B cell (primary cell): ENCODE measurements around the gene CEP112.

Source experiments
- EZH2 ChIP-seq: IDR thresholded peaks from 2 replicates; pipeline ENCODE4 v1.6.1; 2012; ENCODE audit warnings: borderline replicate concordance, low read depth, mild to moderate bottlenecking, moderate library complexity, low read length; ENCODE audit not compliant: insufficient read depth, poor library complexity, severe bottlenecking
- TF ChIP-seq, protein P1 (sequence below): fragments of 200-600 bp; IDR thresholded peaks from one replicate; pipeline ENCODE4 v1.8.0; 2022; ENCODE audit warnings: antibody characterized with exemption, mild to moderate bottlenecking

DNA sequence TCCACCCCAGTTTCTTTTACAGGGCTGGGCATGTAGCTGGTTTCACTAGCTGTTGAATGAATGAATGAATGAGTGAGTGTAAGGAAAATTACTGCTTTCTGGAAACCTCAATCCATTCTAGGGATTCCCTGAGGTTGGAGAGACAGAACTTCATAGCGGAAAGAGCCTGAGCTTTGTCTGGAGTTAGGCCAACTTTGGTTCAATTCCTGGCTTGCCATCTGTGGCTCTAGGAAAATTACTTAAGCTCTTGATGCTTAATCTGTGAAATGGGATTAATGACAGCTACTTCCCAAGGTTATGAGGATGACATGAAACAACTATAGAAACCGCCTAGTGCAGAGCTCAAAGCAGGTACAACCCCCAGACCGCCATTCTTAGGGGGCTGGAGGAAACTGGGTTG lies 554.1 kb downstream of the CEP112 start:
- TF ChIP-seq, protein P1, sequence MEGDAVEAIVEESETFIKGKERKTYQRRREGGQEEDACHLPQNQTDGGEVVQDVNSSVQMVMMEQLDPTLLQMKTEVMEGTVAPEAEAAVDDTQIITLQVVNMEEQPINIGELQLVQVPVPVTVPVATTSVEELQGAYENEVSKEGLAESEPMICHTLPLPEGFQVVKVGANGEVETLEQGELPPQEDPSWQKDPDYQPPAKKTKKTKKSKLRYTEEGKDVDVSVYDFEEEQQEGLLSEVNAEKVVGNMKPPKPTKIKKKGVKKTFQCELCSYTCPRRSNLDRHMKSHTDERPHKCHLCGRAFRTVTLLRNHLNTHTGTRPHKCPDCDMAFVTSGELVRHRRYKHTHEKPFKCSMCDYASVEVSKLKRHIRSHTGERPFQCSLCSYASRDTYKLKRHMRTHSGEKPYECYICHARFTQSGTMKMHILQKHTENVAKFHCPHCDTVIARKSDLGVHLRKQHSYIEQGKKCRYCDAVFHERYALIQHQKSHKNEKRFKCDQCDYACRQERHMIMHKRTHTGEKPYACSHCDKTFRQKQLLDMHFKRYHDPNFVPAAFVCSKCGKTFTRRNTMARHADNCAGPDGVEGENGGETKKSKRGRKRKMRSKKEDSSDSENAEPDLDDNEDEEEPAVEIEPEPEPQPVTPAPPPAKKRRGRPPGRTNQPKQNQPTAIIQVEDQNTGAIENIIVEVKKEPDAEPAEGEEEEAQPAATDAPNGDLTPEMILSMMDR: no peak
- TF ChIP-seq EZH2: no peak
